HepG2 (cell line): ENCODE data around the gene NRSN2. TPM values are rescaled to one million over a fixed set of nuclear protein-coding genes. Genes with fewer than 3 reads are reported as not detected.

ENCODE experiments used
- EEA1 ChIP-seq: sonication (generic); formaldehyde crosslinking; IDR thresholded peaks from 2 replicates; pipeline ENCODE4 v1.5.1; 2020; ENCODE audit warnings: mild to moderate bottlenecking, missing genetic modification reagents, borderline replicate concordance
- GATAD2A ChIP-seq: IDR thresholded peaks from 2 replicates; pipeline ENCODE4 v1.6.1; 2016
- KDM1A ChIP-seq: IDR thresholded peaks from 2 replicates; pipeline ENCODE4 v1.6.1; 2016; ENCODE audit warnings: missing compliant biosample characterization
- MIXL1 ChIP-seq: IDR thresholded peaks from 2 replicates; pipeline ENCODE4 v1.6.1; 2016
- MXI1 ChIP-seq: IDR thresholded peaks from 3 replicates; pipeline ENCODE4 v1.6.1; 2012; ENCODE audit warnings: low read depth, low read length, inconsistent platforms, borderline replicate concordance
- NR2F1 ChIP-seq, 2 experiments: fragments of 450-650 bp in 1 of 2; formaldehyde crosslinking in 1 of 2; IDR thresholded peaks; 2 replicates each; pipeline versions ENCODE4 v1.5.0 to v1.6.1; 2016 to 2020; ENCODE audit warnings: mild to moderate bottlenecking in 1 of 2, missing compliant biosample characterization in 1 of 2, missing genetic modification reagents in 1 of 2, moderate library complexity in 1 of 2
- SRSF4 ChIP-seq: fragments of 200-400 bp; formaldehyde crosslinking; IDR thresholded peaks from one replicate; pipeline ENCODE4 v1.6.1; 2018; ENCODE audit warnings: mild to moderate bottlenecking, low read depth, low read length, moderate library complexity; ENCODE audit not compliant: poor library complexity, severe bottlenecking
- STAG1 ChIP-seq: sonication (generic); formaldehyde crosslinking; IDR thresholded peaks from 2 replicates; pipeline ENCODE4 v1.4.0; 2020; ENCODE audit warnings: missing genetic modification reagents
- THAP9 ChIP-seq: sonication (generic); formaldehyde crosslinking; IDR thresholded peaks from 2 replicates; pipeline ENCODE4; 2020; ENCODE audit warnings: missing genetic modification reagents, mild to moderate bottlenecking, borderline replicate concordance
- ZNF496 ChIP-seq: sonication (generic); formaldehyde crosslinking; IDR thresholded peaks from 2 replicates; pipeline ENCODE4 v1.8.1; 2023; ENCODE audit warnings: mild to moderate bottlenecking, moderate library complexity, missing genetic modification reagents; ENCODE audit not compliant: insufficient replicate concordance
- ZNF501 ChIP-seq: sonication (generic); formaldehyde crosslinking; IDR thresholded peaks from 2 replicates; pipeline ENCODE4 v1.5.1; 2020; ENCODE audit warnings: mild to moderate bottlenecking, moderate library complexity, missing genetic modification reagents
- ZNF780A ChIP-seq: sonication (generic); formaldehyde crosslinking; IDR thresholded peaks from 2 replicates; pipeline ENCODE4 v1.8.0; 2022; ENCODE audit warnings: mild to moderate bottlenecking, missing genetic modification reagents, moderate library complexity
- polyA plus RNA-seq, 8 experiments: library from polyadenylated mRNA; depleted of rRNA in 3 of 8; stranded (reverse) in 7 of 8; unstranded in 1 of 8; fragments of >200 nt; fragmentation: Illumina TruSeq in 4 of 8; extraction: Trizol in 4 of 8; gene quantifications; 2 replicates each; pipeline versions ENCODE4 v1.2.1 to v1.2.3, GENCODE V29; 2011 to 2016; ENCODE audit warnings: low read depth in 4 of 8, missing spikeins in 1 of 8, mixed read lengths in 1 of 8; ENCODE audit not compliant: insufficient read depth in 1 of 8
- total RNA-seq, 5 experiments: library from RNA; depleted of rRNA; stranded (reverse); fragments of >200 nt; fragmentation: Illumina TruSeq; extraction: Trizol; gene quantifications; 2 replicates each; pipeline ENCODE4 v1.2.3, GENCODE V29; 2016; ENCODE audit warnings: low read depth in 1 of 5

The NRSN2 gene
- total and polyA plus RNA-seq, 2 of the 13 experiments (the other 11 are each of a cell fraction or from before 2014, with no cell fraction given) = 32.3 to 49.4 TPM

DNA sequence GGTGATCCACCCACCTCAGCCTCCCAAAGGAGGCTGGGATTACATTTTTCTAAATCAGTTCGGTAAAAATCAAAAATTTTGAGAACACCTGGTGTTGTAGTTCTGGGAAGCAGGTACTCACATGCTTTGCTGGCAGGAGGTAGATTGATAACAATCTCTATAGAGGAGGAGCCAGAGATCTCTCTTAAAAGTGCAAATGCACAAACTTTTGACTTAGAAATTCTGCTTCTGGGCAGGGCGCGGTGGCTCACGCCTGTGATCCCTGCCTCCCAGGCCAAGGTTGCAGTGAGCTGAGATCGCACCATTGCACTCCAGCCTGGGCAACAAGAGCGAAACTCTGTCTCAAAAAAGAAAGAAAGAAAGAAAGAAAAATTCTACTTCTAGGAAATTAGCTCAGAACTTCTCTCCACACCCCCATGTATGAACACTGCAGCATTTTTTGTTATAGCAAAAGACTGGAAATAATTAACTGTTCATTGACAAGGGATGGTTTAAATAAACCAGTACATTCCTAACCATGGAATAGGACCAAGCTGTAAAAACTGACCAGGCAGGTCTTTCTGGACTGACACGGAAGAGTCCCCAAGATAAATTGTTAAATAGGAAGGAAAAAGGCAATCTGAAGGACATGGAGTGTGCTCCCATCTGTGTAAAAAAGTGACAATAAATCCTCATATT is 19.3 kb downstream of the NRSN2 start (continued):
- TF ChIP-seq THAP9 (CRISPR knock-in tag) (no peak), ZNF780A (CRISPR knock-in tag) (no peak), MXI1 (no peak), SRSF4 (no peak), ZNF501 (CRISPR knock-in tag) (no peak), NR2F1 (CRISPR knock-in tag; IDR thresholded peaks at IDR 0.05) (0 out of 4 replicates have a peak, but pooled peaks of 1 of the 2 experiments have one; percentile 11), ZNF496 (CRISPR knock-in tag) (no peak), GATAD2A (CRISPR knock-in tag) (peak; percentile 40), EEA1 (CRISPR knock-in tag) (no peak), MIXL1 (CRISPR knock-in tag) (0 out of 2 replicates have a peak, but pooled peaks have one; percentile 30), KDM1A (CRISPR knock-in tag) (no peak), STAG1 (CRISPR knock-in tag) (0 out of 2 replicates have a peak, but pooled peaks have one; percentile 10)
- TF ChIP-seq, all 625 proteins: peak for 24
